Astrocyte of the cerebellum (primary cell): ENCODE data around the gene KLB.
"Not testable (repeated sequence)": the region's sequence is repeated elsewhere in the genome, so short reads cannot be mapped to it uniquely, and the experiment has no call there.

Experiments used
- DNase-seq: peaks from one replicate; pipeline ENCODE4 v3.0.0-alpha.2; 2011; ENCODE audit warnings: low read depth
- H3K4me3 ChIP-seq: 2 replicates; pipeline ENCODE4 v1.5.1; 2011; ENCODE audit warnings: mild to moderate bottlenecking, low read depth, low read length, moderate library complexity
- in situ Hi-C: cut with HindIII; loops from 2 replicates; pipeline ENCODE4 v1.10.0; 2017; ENCODE audit warnings: low sequenced_read_pairs
- TF ChIP-seq, protein P1 (sequence below): IDR thresholded peaks from 2 replicates; pipeline ENCODE4 v1.5.1; 2012; ENCODE audit warnings: low read length, low read depth, moderate library complexity, mild to moderate bottlenecking; ENCODE audit errors: missing control alignments

Gene KLB

DNA sequence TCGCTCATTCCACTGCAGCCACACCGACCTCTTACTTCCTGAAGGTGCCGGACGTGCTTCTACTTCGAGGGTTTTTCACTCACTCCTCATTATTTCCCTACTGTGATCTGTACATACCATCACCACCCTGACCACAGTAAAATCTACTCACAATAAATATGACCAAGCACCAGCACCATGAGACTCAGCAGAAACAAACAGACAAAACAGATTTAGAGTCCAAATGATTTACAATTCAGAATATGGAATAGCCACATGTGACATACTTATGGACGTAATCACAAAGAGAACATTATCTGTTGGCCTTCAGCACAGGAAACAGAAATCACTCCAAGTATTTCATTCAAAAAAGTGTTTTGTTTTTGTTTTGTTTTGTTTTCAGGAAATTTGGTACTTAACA lies 16.1 kb upstream of the KLB start:
- H3K4me3 ChIP-seq = no peak overlapping the region

DNA sequence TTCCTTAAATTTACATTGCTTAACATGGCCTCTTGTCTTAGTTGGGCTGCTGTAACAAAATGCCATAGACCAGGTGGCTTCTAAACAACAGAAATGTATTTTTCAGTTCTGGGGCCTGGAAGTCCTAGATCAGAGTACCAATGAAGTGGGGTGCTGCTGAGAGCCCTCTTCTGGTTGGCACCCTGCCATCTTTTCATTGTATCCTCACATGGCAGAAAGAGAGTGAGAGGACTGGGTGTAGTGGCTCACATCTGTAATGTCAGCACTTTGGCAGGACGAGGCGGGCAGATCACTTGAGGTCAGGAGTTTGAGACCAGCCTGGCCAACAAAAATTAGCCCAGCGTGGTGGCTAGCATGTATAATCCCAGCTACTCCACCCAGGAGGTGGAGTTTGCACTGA lies 12.0 kb upstream of the KLB start:
- no peak for DNase-seq
- in situ Hi-C loops = no loop called here
- H3K4me3 ChIP-seq = no peak overlapping the region
- TF ChIP-seq, protein P1, sequence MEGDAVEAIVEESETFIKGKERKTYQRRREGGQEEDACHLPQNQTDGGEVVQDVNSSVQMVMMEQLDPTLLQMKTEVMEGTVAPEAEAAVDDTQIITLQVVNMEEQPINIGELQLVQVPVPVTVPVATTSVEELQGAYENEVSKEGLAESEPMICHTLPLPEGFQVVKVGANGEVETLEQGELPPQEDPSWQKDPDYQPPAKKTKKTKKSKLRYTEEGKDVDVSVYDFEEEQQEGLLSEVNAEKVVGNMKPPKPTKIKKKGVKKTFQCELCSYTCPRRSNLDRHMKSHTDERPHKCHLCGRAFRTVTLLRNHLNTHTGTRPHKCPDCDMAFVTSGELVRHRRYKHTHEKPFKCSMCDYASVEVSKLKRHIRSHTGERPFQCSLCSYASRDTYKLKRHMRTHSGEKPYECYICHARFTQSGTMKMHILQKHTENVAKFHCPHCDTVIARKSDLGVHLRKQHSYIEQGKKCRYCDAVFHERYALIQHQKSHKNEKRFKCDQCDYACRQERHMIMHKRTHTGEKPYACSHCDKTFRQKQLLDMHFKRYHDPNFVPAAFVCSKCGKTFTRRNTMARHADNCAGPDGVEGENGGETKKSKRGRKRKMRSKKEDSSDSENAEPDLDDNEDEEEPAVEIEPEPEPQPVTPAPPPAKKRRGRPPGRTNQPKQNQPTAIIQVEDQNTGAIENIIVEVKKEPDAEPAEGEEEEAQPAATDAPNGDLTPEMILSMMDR = no peak

More for the DNA sequence above, 16.1 kb upstream of the KLB start:
- in situ Hi-C loops = no loop called here
- TF ChIP-seq, protein P1 = no peak
- no peak for DNase-seq

DNA sequence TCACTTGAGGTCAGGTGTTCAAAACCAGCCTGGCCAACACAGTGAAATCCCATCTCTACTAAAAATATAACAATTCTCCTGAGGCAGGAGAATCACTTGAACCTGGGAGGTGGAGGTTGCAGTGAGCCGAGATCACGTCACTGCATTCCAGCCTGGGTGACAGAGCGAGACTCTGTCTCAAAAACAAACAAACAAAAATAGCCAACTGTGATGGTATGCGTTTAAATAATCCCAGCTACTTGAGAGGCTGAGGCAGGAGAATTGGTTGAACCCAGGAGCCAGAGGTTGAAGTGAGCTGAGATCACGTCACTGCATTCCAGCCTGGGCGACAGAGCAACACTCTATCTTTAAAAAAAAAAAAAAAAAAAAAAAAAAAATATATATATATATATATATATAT lies 5.1 kb upstream of the KLB start:
- H3K4me3 ChIP-seq, DNase-seq, in situ Hi-C loops: not testable (repeated sequence)

DNA sequence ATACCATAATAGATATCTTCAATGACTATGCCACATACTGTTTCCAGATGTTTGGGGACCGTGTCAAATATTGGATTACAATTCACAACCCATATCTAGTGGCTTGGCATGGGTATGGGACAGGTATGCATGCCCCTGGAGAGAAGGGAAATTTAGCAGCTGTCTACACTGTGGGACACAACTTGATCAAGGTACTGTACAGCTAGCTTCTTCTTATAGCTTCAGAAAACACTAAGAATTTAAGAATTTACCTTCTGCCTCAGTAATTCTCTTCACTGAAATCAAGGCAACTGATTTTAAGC lies 805 bp downstream of the KLB start:
- TF ChIP-seq, protein P1 = no peak
- H3K4me3 ChIP-seq = no peak overlapping the region
- no peak for DNase-seq
- in situ Hi-C loops = no loop called here

DNA sequence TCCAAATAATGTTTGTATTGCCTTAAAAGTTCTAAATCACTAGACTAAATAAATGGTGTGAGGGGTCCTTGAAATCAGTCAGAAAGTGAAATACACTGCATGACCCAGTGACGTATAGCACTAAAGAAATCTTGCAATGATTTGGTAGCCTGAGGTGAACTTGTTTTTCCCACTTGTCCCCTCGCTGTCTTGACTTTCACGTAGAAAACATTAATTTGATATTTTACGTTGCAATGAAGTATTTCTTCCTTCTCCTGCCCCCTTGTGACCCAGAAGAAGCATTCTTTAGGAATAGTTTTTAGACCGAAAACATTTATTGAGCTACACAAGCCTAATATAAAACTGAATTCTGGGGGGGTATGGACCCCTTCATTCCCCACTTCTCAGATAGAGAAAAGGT lies 3.7 kb downstream of the KLB start:
- H3K4me3 ChIP-seq = no peak overlapping the region
- DNase-seq = no peak
- in situ Hi-C loops = no loop called here
- TF ChIP-seq, protein P1 = peak; percentile 16

DNA sequence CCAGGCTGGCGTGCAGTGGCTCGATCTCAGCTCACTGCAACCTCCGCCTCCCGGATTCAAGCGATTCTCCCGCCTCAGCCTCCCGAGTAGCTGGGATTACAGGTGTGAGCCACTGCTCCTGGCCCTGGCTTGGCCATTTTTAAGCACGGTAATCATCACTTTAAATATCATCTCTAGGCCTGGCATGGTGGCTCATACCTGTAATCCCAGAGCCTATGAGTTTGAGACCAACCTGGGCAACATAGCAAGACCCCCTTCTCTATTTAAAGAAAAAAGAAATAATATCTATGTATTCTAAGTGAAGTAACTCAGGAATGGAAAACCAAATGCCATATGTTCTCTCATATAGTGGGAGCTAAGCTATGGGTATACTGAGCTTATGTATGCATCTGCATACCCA lies 4.8 kb downstream of the KLB start:
- H3K4me3 ChIP-seq, in situ Hi-C loops, DNase-seq: not testable (repeated sequence)

DNA sequence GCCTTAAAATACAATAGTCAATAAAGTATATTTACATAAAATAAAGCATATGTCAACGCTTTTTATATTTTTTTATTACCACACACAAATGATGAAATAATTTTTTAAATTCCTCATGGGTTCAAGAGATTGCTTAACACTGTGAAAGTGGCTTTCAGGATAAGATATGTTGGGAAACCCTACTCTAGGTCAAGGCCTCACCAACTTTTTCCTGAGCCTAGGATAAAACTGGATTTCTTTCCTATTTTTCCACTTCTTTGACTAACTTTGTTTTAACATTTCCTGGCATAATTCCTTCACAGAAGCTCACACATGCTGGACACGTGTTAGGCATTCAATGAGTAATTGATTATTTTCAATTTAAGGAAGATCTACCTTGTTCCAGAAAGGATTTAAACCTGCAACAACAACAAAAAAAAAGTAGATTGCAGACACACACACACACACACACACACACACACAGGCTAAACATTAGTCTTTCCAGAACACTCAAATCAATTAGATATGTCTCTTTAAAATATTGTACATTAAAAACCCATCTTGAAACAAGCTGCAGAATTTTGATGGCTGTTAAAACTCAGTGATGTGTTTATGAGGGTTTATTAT lies 9.1 kb downstream of the KLB start:
- H3K4me3 ChIP-seq = no peak overlapping the region
- TF ChIP-seq, protein P1 = no peak
- DNase-seq = no peak
- in situ Hi-C loops = no loop called here

DNA sequence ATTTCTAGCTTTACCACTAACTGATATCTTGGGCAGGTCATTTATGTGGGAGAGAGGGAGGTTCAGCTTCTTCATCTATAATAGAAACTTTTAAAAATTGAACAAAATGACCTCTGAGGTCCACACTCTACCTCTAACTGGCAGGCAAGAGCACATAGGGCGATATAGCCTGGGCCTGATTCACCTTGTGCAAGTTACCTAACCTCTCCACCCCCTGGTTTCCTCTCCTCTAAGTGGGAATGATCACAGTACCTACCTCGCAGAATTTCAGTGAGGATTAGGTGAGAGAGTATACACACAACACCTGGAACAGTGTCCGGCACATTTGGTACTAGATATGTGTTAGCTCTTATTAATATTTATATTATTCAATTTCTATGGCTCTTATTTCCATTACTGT lies 15.5 kb downstream of the KLB start:
- no peak for DNase-seq
- TF ChIP-seq, protein P1 = no peak
- in situ Hi-C loops = no loop called here
- H3K4me3 ChIP-seq = no peak overlapping the region

DNA sequence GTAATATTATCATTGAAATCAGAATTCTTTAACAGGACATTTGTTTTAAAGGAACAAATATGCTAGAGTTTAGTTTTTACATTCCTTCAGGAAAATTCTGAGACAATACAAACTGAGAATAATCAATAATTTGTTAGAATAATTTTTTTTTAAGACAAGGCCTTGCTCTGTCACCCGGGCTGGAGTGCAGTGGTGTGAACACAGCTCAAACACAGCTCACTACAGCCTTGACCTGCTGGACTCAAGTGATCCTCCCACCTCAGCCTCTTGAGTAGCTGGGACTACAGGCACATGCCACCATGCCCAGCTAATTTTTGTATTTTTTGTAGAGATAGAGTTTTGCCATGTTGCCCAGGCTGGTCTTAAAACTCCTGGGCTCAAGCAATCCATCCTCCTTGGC lies 18.6 kb downstream of the KLB start:
- in situ Hi-C loops, DNase-seq, H3K4me3 ChIP-seq: not testable (repeated sequence)
